ACHN (cell line): ENCODE measurements around the gene FBXO3.
"Not testable (repeated sequence)": the region's sequence is repeated elsewhere in the genome, so short reads cannot be mapped to it uniquely, and the experiment has no call there.

Experiments
- DNase-seq: peaks from one replicate; pipeline ENCODE4 v3.0.0-alpha.2; 2015
- in situ Hi-C: cut with HindIII; loops from 2 replicates; pipeline ENCODE4 v1.10.0; 2017; ENCODE audit warnings: low sequenced_read_pairs, low pct_ligation_motif_present, low pct_unique_long_range_greater_than_20kb

Gene FBXO3

GRCh38 chr11:33712436-33712835 lies 61.9 kb downstream of the FBXO3 start:
- in situ Hi-C loops, result no loop called here
- no peak for DNase-seq

GRCh38 chr11:33709466-33709865 lies 64.9 kb downstream of the FBXO3 start:
- in situ Hi-C loops, result no loop called here

DNA sequence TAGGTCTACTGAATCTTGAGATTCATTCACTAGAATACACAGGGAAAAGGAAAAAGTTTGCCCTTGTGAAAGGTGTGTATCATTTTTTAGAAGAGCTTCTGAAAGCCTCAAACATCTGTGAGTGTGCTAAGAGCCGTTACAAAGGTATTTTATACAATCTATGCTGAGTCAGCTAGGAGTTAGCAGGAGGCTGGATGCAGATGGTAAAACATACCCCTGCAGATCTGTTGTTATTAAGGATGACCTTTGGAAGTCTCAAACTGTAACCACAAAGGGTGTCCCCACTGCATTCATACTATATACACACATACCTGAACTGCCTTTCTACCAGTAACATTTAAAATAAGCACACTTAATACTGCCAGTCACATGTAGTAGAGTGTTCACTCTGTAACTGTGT lies 65.3 kb downstream of the FBXO3 start:
- DNase-seq, result no peak
- in situ Hi-C loops, result no loop called here

More at GRCh38 chr11:33709466-33709865, 64.9 kb downstream of the FBXO3 start:
- no peak for DNase-seq

GRCh38 chr11:33707831-33708230 lies 66.5 kb downstream of the FBXO3 start:
- in situ Hi-C loops, DNase-seq: not testable (repeated sequence)

DNA sequence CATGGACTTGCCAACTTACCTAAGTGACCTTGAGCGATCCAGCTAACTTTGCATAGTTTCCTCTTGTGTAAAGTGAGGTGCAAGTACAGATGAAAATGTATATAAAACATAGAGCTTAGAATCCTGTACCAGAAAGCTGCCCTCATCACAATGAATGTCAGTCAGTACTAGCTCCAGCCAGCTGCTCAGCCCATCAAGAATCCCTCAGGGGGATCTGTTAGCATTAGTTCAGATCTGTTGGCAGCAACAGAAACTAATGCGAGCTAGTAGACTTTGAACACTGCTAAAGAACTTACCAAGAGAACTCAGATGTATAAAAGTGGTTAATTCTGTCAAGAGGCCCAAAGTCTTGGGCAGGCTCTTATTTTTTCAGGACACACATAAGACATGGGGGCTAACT lies 67.4 kb downstream of the FBXO3 start:
- in situ Hi-C loops, result no loop called here

DNA sequence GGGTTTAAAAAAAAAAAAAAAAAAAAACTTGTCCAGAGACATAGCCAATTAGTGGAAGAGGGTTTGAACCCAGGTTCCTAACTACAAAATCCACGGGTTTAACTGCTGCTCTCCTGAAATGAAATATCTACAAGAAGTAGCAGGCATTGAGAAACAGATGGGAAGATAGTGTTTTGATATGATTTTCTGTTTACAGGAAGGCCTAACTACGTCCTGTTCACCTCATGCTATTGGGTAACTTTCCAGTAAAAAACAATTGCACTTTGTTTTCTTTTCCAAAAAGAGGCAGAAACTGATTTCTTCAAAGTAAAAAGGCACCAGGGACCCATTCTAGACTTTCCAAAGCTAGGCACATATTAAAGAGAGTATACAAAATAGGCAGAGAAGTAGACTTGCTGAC lies 67.8 kb downstream of the FBXO3 start:
- in situ Hi-C loops, result no loop called here
- no peak for DNase-seq

More for the DNA sequence above, 67.4 kb downstream of the FBXO3 start:
- no peak for DNase-seq

- no peak for DNase-seq
- in situ Hi-C loops, result no loop called here
Measured at GRCh38 chr11:33704240-33705002, 69.9 kb downstream of the FBXO3 start.

- in situ Hi-C loops, result no loop called here
- no peak for DNase-seq
Measured at GRCh38 chr11:33703788-33704187, 70.5 kb downstream of the FBXO3 start.

DNA sequence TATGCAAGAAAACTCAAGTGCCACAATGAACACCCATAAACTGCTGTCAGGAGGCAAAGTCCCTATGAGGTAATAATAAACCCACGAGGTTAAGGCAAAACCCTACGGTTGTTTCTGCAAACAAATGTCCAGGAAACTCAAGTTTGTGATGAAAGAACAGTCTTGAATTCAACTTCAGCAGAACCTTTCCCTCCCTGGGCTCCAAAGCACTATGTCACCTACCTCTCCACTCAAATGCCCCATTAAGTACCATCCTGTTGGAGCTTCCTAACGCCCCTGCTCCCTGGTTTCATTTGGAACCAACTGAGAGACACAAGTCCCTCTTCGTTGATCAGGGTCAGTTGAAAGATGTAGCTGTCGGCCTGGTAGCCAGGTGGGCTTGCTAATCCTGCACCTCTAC lies 71.1 kb downstream of the FBXO3 start:
- DNase-seq, result no peak
- in situ Hi-C loops, result no loop called here

- in situ Hi-C loops, result no loop called here
Measured at GRCh38 chr11:33701302-33702230, 72.8 kb downstream of the FBXO3 start.

DNA sequence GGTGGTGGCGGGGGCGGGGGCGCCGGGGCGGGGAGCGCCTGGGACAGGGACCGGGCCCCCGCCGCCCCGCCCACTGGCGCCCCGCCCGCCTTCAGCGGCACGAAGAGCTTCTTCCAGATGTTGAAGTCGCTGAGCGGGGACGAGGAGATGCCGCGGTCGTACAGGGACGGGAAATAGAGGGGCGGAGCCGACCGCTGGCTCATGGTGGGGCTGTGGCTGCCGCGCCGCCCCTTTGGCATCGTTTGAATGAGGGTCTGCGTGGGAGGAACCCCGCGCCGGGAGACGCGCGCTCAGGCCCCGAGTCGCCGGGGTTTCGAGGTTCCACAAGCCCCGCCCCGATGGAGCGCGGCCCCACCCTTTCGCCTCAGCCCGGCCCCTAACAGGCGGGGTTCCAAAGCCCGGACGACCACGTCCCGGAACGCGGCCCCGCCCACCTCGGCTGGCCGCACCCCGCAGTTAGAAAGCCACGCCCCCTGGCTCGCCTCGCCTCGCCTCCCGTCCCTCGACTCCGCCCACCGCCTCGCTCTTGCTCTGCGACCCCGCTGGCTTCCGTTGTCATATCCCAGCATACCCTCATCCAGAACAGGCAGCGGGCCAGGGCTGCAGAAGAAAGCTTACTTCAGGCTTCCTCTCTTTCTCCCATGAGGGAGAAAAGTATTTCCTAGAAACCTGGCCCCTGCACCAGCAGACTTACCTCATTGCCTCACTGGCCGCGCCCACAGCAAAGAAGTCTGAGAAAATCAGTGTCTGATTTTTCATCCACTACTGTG lies 73.6 kb downstream of the FBXO3 start, which contains the start of gene C11orf91:
Gene C11orf91, minus strand, starts transcription at position 325 of the 770 bp plus-strand sequence. Its CDS starts 86 bp downstream, at position 239.
- in situ Hi-C loops, result no loop called here
- peak; percentile 90 for DNase-seq

More at GRCh38 chr11:33701302-33702230, 72.8 kb downstream of the FBXO3 start:
- no peak for DNase-seq

DNA sequence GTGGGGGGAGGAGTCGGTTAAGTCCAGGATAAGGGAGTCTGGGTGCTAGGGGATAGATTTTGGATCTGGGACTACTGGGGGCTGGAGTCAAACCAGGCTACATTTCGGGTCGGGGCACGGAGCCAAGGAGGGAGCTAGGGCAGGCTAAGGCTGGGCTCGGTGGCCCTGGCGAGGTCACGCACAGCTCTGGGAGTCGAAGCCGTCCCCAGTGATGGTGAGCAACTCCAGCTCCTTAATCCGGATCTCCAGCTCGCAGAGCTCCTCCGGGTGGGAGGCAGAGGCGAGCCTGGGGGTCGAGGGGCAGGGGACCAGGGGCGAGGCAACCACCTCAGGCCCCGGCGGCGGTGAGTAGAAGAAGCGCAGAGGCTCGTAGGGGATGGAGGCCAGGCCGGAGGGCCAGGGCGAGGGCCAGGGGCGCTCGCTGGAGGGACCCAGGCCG lies 74.2 kb downstream of the FBXO3 start:
- no peak for DNase-seq
- in situ Hi-C loops, result no loop called here

GRCh38 chr11:33699515-33700062 lies 74.7 kb downstream of the FBXO3 start:
- no peak for DNase-seq
- in situ Hi-C loops, result no loop called here

DNA sequence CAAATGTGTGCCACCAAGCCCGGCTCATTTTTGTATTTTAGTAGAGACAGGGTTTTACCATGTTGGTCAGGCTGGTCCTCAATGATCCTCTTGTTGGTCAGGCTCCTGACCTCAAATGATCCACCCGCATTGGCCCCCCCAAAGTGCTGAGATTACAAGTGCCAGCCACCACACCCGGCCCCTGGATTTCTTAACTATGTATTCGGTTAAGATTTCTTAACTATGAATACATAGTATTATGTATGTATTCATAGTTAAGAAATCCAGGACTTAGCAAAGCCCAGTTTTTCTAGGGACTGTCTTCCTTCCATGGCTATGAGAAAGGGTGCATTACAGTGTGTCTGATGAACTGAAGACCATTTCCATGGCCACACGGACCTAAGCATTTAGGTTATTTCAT lies 75.4 kb downstream of the FBXO3 start:
- no peak for DNase-seq
- in situ Hi-C loops, result no loop called here

- in situ Hi-C loops, result no loop called here
- DNase-seq, result no peak
Measured at GRCh38 chr11:33697997-33698396, 76.3 kb downstream of the FBXO3 start.

DNA sequence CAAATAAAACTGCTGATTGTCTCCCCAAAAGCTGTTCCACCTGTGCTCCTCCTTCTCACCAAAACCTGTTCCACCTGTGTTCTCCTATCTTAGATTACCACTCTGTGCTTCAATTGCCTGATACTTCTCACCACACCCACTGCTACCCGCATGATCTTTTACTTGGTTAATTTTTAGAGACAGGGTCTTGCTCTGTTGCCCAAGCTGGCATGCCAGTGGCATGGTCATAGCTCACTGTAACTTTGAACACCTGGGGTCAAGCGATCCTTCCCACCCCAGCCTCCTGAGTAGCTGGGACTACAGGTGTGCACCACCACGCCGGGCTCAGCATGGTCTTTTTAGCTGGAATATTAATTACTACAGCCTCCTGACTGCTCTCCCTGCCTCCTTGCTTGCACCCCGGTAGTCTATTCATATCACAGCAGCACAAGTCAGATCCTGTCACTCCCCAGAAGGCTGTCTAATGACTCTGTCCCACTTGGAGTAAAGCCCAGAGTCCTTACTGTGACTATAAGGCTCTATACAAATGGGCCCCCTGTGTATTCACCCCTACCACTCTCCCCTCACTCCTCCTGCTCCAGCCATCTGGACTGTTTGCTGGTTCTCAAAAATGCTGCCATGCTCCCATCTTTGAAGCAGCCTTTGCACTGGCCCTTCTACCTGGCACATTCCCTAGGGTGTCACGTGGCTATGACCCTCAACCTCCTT lies 77.2 kb downstream of the FBXO3 start:
- DNase-seq, result no peak
- in situ Hi-C loops, result no loop called here

DNA sequence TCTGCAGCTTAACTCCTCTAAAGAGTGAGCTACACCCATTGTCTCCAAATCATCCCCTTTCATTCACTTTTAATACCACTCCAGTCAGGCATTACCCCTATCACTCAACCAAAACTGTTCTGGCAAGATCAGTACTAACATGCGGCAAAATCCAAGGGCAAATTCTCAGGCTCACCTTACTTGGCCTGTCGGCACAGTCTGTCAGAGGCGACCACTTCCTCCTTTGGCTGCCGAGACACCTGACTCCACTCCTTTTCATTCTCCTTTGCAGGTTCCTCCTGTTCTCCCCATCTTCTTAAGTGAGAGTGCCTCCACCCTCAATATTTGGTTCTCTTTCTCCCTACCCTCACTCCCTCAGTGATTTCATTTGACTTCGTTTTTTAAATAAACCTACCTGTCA lies 77.9 kb downstream of the FBXO3 start:
- in situ Hi-C loops, result no loop called here
- no peak for DNase-seq

GRCh38 chr11:33695051-33695566 lies 79.2 kb downstream of the FBXO3 start:
- in situ Hi-C loops, result no loop called here
- DNase-seq, result no peak
